GM03348 (cell line): Measurements from ENCODE around the gene CBLN3.
"Not testable (repeated sequence)": the region's sequence is repeated elsewhere in the genome, so short reads cannot be mapped to it uniquely, and the experiment has no call there.

Experiments
- DNase-seq: peaks from one replicate; pipeline ENCODE4 v3.0.0; 2012; ENCODE audit warnings: low spot score

Gene CBLN3

GRCh38 chr14:24403294-24403998, 26.0 kb downstream of the CBLN3 start:
- peak; percentile 40 for DNase-seq

- no peak for DNase-seq
Observed at GRCh38 chr14:24401810-24402702, 27.4 kb downstream of the CBLN3 start.

- no peak for DNase-seq
Observed at GRCh38 chr14:24399999-24400718, 29.3 kb downstream of the CBLN3 start.

- DNase-seq, result no peak
Observed at GRCh38 chr14:24399447-24399822, 30.0 kb downstream of the CBLN3 start.

- peak; percentile 76 for DNase-seq
Observed at GRCh38 chr14:24398653-24399446, 30.6 kb downstream of the CBLN3 start, which contains the start of gene NYNRIN. Gene NYNRIN, plus strand, starts transcription at chr14:24399003. Its CDS starts 244 bp downstream, at chr14:24399247.

- no peak for DNase-seq
Observed at GRCh38 chr14:24398293-24398652, 31.2 kb downstream of the CBLN3 start.

- no peak for DNase-seq
Observed at GRCh38 chr14:24397639-24398292, 31.7 kb downstream of the CBLN3 start.

- DNase-seq, result no peak
Observed at GRCh38 chr14:24395609-24396582, 33.6 kb downstream of the CBLN3 start.

- DNase-seq, result no peak
Observed at GRCh38 chr14:24394275-24394674, 35.2 kb downstream of the CBLN3 start.

- peak; percentile 53 for DNase-seq
Observed at GRCh38 chr14:24392325-24393091, 37.0 kb downstream of the CBLN3 start.

GRCh38 chr14:24390701-24391468, 38.6 kb downstream of the CBLN3 start:
- DNase-seq, result no peak

- DNase-seq, result no peak
Observed at GRCh38 chr14:24389226-24389848, 40.1 kb downstream of the CBLN3 start.

GRCh38 chr14:24388474-24389179, 40.8 kb downstream of the CBLN3 start:
- DNase-seq, result no peak

GRCh38 chr14:24387579-24387978, 41.9 kb downstream of the CBLN3 start:
- DNase-seq, result not testable (repeated sequence)

GRCh38 chr14:24387009-24387345, 42.5 kb downstream of the CBLN3 start:
- no peak for DNase-seq

GRCh38 chr14:24385524-24385923, 43.9 kb downstream of the CBLN3 start:
- DNase-seq, result no peak

- no peak for DNase-seq
Observed at GRCh38 chr14:24384169-24384568, 45.3 kb downstream of the CBLN3 start.

- DNase-seq, result no peak
Observed at GRCh38 chr14:24382064-24382371, 47.5 kb downstream of the CBLN3 start.
